HUES48 (cell line): ENCODE results near the gene COPS7B.

Experiments
- H3K27ac ChIP-seq: one replicate; pipeline ENCODE4 v1.7.0; 2013; ENCODE audit warnings: low read depth, low read length, inconsistent platforms
- H3K27me3 ChIP-seq: 2 replicates; pipeline ENCODE4 v1.6.1; 2013; ENCODE audit warnings: mild to moderate bottlenecking, low read length; ENCODE audit not compliant: control insufficient read depth, insufficient read depth
- H3K36me3 ChIP-seq: 2 replicates; pipeline ENCODE4 v1.6.1; 2013; ENCODE audit warnings: low read length; ENCODE audit not compliant: control insufficient read depth, insufficient read depth
- H3K4me1 ChIP-seq: 2 replicates; pipeline ENCODE4 v1.6.1; 2013; ENCODE audit warnings: mild to moderate bottlenecking, low read length; ENCODE audit not compliant: control insufficient read depth, insufficient read depth
- H3K4me3 ChIP-seq: 2 replicates; pipeline ENCODE4 v1.5.1; 2013; ENCODE audit warnings: mild to moderate bottlenecking, low read depth, low read length
- H3K9ac ChIP-seq: 2 replicates; pipeline ENCODE4 v1.6.1; 2013; ENCODE audit warnings: mild to moderate bottlenecking, low read depth, low read length, moderate library complexity
- H3K9me3 ChIP-seq: 2 replicates; pipeline ENCODE4 v1.6.1; 2013; ENCODE audit warnings: low read length; ENCODE audit not compliant: control insufficient read depth, insufficient read depth

COPS7B gene

GRCh38 chr2:231791107-231791506 lies 4.9 kb downstream of the COPS7B start:
- no peaks in the 10 kb centered on the region for H3K9me3 ChIP-seq
- peaks cover 55% of the 10 kb centered on the region for H3K36me3 ChIP-seq
- no peaks in the 10 kb centered on the region for H3K4me1 ChIP-seq
- no peak overlapping the region for H3K27ac ChIP-seq
- H3K9ac ChIP-seq = no peak overlapping the region
- H3K27me3 ChIP-seq = no peaks in the 10 kb centered on the region
- no peak overlapping the region for H3K4me3 ChIP-seq

- Histone ChIP-seq H3K4me1 (no peaks in the 10 kb centered on the region), H3K36me3 (peaks cover 69% of the 10 kb centered on the region), H3K27ac (no peak overlapping the region), H3K4me3 (no peak overlapping the region), H3K9me3 (no peaks in the 10 kb centered on the region), H3K27me3 (no peaks in the 10 kb centered on the region), H3K9ac (no peak overlapping the region)
Observed at GRCh38 chr2:231794383-231794782, 8.1 kb downstream of the COPS7B start.

GRCh38 chr2:231795525-231796327 lies 9.5 kb downstream of the COPS7B start:
- Histone ChIP-seq H3K27ac (no peak overlapping the region), H3K9me3 (no peaks in the 10 kb centered on the region), H3K4me1 (no peaks in the 10 kb centered on the region), H3K9ac (no peak overlapping the region), H3K4me3 (no peak overlapping the region), H3K27me3 (no peaks in the 10 kb centered on the region), H3K36me3 (peaks cover 74% of the 10 kb centered on the region)

- Histone ChIP-seq H3K36me3 (peaks cover 76% of the 10 kb centered on the region), H3K27ac (no peak overlapping the region), H3K4me3 (no peak overlapping the region), H3K4me1 (peaks cover 10% of the 10 kb centered on the region), H3K27me3 (no peaks in the 10 kb centered on the region), H3K9ac (no peak overlapping the region), H3K9me3 (no peaks in the 10 kb centered on the region)
Observed at GRCh38 chr2:231800493-231801091, 14.3 kb downstream of the COPS7B start.

GRCh38 chr2:231803501-231804138 lies 17.4 kb downstream of the COPS7B start:
- Histone ChIP-seq H3K27me3 (no peaks in the 10 kb centered on the region), H3K9ac (no peak overlapping the region), H3K36me3 (peaks cover 76% of the 10 kb centered on the region), H3K9me3 (no peaks in the 10 kb centered on the region), H3K27ac (no peak overlapping the region), H3K4me1 (peaks cover 10% of the 10 kb centered on the region), H3K4me3 (no peak overlapping the region)

GRCh38 chr2:231807020-231807419 lies 20.8 kb downstream of the COPS7B start:
- no peak overlapping the region for H3K27ac ChIP-seq
- H3K9me3 ChIP-seq = no peaks in the 10 kb centered on the region
- no peaks in the 10 kb centered on the region for H3K27me3 ChIP-seq
- H3K9ac ChIP-seq = no peak overlapping the region
- H3K4me1 ChIP-seq = peaks cover 10% of the 10 kb centered on the region
- peaks cover 64% of the 10 kb centered on the region for H3K36me3 ChIP-seq
- H3K4me3 ChIP-seq = no peak overlapping the region

- H3K27me3 ChIP-seq = no peaks in the 10 kb centered on the region
- H3K9ac ChIP-seq = no peak overlapping the region
- H3K9me3 ChIP-seq = no peaks in the 10 kb centered on the region
- no peak overlapping the region for H3K4me3 ChIP-seq
- peaks cover 48% of the 10 kb centered on the region for H3K36me3 ChIP-seq
- no peak overlapping the region for H3K27ac ChIP-seq
- H3K4me1 ChIP-seq = no peaks in the 10 kb centered on the region
Observed at GRCh38 chr2:231810905-231811304, 24.7 kb downstream of the COPS7B start.

- Histone ChIP-seq H3K4me1 (no peaks in the 10 kb centered on the region), H3K4me3 (no peak overlapping the region), H3K36me3 (0 out of 2 replicates have a peak, but pooled peaks cover 7% of the 10 kb centered on the region), H3K9ac (no peak overlapping the region), H3K27me3 (no peaks in the 10 kb centered on the region), H3K9me3 (no peaks in the 10 kb centered on the region), H3K27ac (no peak overlapping the region)
Observed at GRCh38 chr2:231816327-231817026, 30.2 kb downstream of the COPS7B start.

GRCh38 chr2:231819447-231820042 lies 33.3 kb downstream of the COPS7B start:
- H3K9me3 ChIP-seq = 0 out of 2 replicates have a peak, but pooled peaks cover 6% of the 10 kb centered on the region
- H3K27me3 ChIP-seq = no peaks in the 10 kb centered on the region
- H3K4me1 ChIP-seq = no peaks in the 10 kb centered on the region
- H3K36me3 ChIP-seq = no peaks in the 10 kb centered on the region
- no peak overlapping the region for H3K4me3 ChIP-seq
- no peak overlapping the region for H3K27ac ChIP-seq
- H3K9ac ChIP-seq = no peak overlapping the region

GRCh38 chr2:231820786-231821303 lies 34.6 kb downstream of the COPS7B start:
- Histone ChIP-seq H3K4me3 (no peak overlapping the region), H3K27me3 (no peaks in the 10 kb centered on the region), H3K9ac (no peak overlapping the region), H3K4me1 (no peaks in the 10 kb centered on the region), H3K36me3 (no peaks in the 10 kb centered on the region), H3K27ac (no peak overlapping the region), H3K9me3 (0 out of 2 replicates have a peak, but pooled peaks cover 6% of the 10 kb centered on the region)
